Posterior cingulate gyrus (tissue), 11 donors: ENCODE measurements around the gene PIP5K1C.

Experiments
- DNase-seq, 10 donors: peaks; one replicate each; pipeline versions ENCODE4 v3.0.0 to v3.0.0-alpha.2; 2020 to 2021; ENCODE audit warnings: mixed read lengths in 3 of 10
- intact Hi-C: fragments of 100-400 bp; cut with DNase I; formaldehyde crosslinking; loops from one replicate; pipeline ENCODE4 v1.15.1; 2023

The PIP5K1C gene

GRCh38 chr19:3700242-3701032 lies at the start of gene PIP5K1C:
TSS of gene PIP5K1C (minus strand) at chr19:3700468. CDS start at chr19:3700390, 78 bp downstream.
- DNase-seq, result peak; percentile 87 to 99 (median 90)
- intact Hi-C loops, result loop anchor here (2.0 to 5.0 kb wide), 2 partner anchors 34 to 482 kb away; partner anchors contain the start of genes ANKRD24 and SIRT6

DNA sequence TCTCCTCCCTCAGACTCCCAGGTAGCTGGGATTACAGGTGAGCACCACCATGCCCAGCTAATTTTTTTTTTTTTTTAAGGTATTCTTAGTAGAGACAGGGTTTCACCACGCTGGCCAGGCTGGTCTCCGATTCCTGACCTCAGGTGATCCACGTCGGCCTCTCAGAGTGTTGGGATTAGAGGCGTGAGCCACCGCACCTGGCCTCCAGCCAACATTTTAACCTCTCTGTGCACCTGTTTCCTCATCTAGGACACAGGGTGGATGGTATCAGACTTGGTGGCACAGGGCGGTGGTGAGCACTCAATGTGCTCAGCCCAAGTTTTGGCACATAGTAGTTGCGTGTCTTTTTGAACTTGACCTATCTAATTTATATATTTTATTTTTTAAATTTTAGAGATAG lies 48.7 kb upstream of the PIP5K1C start:
- no peak for DNase-seq
- intact Hi-C loops, result no loop called here

GRCh38 chr19:3746371-3747056 lies 46.2 kb upstream of the PIP5K1C start:
- intact Hi-C loops, result no loop called here
- no peak for DNase-seq

DNA sequence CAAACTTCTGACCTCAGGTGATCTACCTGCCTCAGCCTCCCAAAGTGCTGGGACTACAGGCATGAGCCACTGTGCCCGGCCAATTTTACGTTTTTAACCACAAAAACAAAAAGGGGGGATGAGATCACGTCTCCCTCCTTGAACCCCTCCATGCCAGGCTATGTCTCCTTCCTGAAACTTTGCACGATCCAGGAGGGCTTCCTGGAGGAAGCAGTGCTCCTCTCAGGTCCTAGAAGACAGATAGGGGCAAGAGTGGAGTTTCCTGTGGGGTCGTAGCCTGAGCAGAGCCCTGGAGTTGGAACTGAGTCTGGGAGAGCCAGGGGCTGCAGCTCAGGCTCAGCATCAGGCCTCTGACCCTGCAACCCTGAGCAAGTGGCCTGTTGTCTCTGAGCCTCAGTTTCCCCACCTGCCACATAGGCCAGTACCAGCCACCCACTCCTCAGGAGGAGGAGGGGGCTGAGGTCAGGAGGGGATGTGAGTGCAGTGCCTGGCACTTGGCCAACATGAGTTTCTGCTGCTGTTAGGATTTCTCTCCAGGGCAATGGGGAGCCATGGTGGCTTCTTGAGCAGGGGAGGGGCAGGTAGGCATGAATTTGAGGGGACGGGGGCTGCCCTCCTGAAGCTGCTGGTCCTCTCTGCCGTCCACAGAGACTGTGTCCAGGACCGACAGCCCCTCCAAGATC lies 45.2 kb upstream of the PIP5K1C start:
- no peak for DNase-seq
- intact Hi-C loops, result no loop called here

GRCh38 chr19:3743486-3743885 lies 43.2 kb upstream of the PIP5K1C start:
- intact Hi-C loops, result no loop called here
- no peak for DNase-seq

DNA sequence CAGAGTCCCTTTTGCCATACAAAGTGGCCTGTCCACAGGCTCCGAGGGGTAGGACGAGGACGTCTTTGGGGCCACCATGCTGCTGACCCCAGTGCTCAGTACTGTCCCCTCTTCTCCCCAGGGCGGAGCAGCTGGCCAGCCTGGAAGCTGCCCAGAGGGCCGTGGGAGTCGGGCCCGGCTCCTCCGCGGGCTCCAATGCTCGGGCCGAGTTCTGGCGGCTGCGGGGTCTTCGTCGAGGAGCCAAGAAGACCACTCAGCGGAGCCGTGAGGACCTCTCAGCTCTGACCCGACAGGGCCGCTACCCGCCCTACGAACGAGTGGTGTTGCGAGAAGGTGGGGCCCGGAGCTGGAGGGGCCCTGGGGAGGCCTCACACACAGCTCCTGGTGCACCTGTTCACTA lies 40.2 kb upstream of the PIP5K1C start:
- DNase-seq, result no peak
- intact Hi-C loops, result no loop called here

- intact Hi-C loops, result no loop called here
- no peak for DNase-seq
Observed at GRCh38 chr19:3738477-3739220, 38.4 kb upstream of the PIP5K1C start.

DNA sequence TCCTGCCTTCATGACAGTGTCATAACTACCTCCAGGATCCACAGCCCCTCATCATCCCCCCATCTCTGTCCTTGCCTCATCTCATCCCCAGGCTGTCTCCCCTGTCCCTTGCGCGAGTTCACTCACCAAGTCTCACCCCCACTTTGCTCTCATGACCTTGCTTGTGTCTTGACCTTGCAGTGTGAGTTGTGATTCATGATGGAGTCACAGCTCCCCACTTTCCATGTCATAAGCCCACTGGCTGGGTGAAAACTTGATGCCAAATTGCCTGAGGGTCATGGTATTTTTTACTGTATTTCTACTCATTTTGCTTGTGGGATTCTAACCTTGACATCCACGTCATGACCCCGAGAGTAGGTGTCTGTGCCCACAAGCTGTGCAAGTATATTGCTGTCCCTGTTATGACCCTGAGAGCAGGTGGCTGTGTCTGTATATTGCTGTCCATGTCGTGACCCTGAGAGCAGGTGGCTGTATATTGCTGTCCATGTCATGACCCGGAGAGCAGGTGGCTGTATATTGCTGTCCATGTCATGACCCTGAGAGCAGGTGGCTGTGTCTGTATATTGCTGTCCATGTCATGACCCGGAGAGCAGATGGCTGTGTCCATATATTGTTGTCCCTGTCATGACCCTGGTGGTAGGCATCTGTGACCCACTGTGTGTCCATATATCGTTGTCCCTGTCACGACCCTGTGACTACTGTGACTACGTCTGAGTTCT lies 37.4 kb upstream of the PIP5K1C start:
- DNase-seq, result no peak
- intact Hi-C loops, result no loop called here

- intact Hi-C loops, result no loop called here
Observed at GRCh38 chr19:3736106-3736724, 35.9 kb upstream of the PIP5K1C start.

GRCh38 chr19:3734310-3734600 lies 34.0 kb upstream of the PIP5K1C start:
- no peak for DNase-seq
- intact Hi-C loops, result no loop called here

More at GRCh38 chr19:3736106-3736724, 35.9 kb upstream of the PIP5K1C start:
- DNase-seq, result no peak

GRCh38 chr19:3733549-3734309 lies 33.5 kb upstream of the PIP5K1C start:
- DNase-seq, result no peak
- intact Hi-C loops, result no loop called here

- no peak for DNase-seq
- intact Hi-C loops, result no loop called here
Observed at GRCh38 chr19:3732108-3732507, 31.8 kb upstream of the PIP5K1C start.

GRCh38 chr19:3730457-3730958 lies 30.2 kb upstream of the PIP5K1C start:
- no peak for DNase-seq
- intact Hi-C loops, result no loop called here

- intact Hi-C loops, result no loop called here
- no peak for DNase-seq
Observed at GRCh38 chr19:3725640-3726310, 25.5 kb upstream of the PIP5K1C start.

DNA sequence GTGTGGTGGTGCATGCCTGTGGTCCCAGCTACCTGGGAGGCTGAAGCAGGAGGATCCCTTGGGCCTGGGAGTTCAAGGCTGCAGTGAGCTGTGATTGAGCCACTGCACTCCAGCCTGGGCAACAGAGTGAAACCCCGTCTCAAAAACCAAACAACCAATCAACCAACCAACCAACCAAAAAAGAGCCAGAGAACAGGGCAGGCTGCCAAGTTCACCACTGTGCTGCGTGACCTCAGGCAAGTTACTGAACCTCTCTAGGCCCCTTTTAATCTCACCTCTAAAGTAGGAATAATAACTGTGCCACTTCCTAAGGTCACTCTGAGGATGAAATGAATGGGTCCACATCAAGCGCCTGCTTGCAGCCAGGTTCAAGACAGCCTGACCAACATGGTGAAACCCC lies 24.9 kb upstream of the PIP5K1C start:
- intact Hi-C loops, result no loop called here
- no peak for DNase-seq

DNA sequence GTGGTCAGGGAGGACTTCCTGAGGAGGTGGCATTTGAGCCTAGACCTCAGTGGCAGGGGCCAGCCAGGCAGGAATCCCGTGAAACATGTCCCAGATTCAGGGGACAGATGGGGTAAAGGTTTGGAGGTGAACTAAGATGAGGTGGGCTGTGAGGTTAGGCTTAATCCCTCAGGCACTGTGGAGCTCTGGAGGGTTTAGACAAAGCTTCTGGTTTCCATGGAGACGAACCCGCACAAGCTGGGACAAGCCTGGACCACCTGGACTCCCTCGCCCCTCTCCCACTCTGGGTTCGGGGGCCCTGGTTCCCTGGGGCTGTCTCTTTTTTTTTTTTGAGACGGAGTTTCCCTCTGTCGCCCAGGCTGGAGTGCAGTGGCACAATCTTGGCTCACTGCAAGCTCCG lies 23.6 kb upstream of the PIP5K1C start:
- no peak for DNase-seq
- intact Hi-C loops, result no loop called here

- intact Hi-C loops, result no loop called here
Observed at GRCh38 chr19:3723110-3723488, 22.8 kb upstream of the PIP5K1C start.

DNA sequence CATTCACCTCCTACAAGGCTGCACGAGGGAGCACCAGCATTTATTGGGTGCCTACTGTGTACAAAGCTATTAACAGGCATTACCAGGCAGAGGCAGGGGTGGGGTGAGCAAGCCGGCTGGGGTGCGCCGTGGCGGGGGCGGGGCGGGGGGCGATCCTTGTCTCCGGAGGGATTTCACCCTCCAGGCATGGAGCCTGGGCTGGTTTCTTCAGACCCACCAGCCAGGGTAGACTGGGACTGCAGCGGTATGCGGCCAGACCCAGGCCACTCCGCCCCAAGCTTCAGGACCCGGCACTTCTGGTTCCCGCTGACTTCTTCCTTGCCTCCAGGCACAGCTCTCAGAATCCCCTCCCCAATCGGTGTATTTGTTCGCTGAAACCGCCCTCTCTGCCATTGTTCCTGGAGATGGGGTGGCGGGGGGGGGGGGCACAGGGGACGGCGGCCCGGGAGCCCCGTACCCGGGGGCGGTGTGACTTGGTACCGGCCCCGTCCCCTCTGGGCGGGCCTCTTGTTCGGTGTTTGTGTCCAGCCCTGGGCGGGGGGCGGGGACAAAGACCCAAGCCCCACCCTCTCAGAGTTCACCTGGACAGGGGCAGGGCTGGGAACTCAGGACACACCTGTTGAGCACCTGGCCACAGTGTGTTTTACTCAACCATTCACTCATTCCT lies 22.3 kb upstream of the PIP5K1C start:
- intact Hi-C loops, result no loop called here

More at GRCh38 chr19:3723110-3723488, 22.8 kb upstream of the PIP5K1C start:
- DNase-seq, result no peak

More for the DNA sequence above, 22.3 kb upstream of the PIP5K1C start:
- DNase-seq, result no peak
